K562 (cell line): ENCODE measurements around the gene PMIS2. TPM values are rescaled to one million over a fixed set of nuclear protein-coding genes. Genes with fewer than 3 reads are reported as not detected.
A peak's percentile ranks its signal among the peaks of the same experiment; 100 is the strongest.

Source experiments
- ARNT ChIP-seq, 2 experiments: fragments of 450-650 bp; IDR thresholded peaks; 2 replicates each; pipeline ENCODE4 v1.6.1; 2016; ENCODE audit warnings: mild to moderate bottlenecking in 1 of 2
- BDP1 ChIP-seq: IDR thresholded peaks from 3 replicates; pipeline ENCODE4 v1.6.1; 2011; ENCODE audit not compliant: insufficient read length, insufficient read depth
- C11orf30 ChIP-seq: fragments of 450-650 bp; IDR thresholded peaks from 2 replicates; pipeline ENCODE4 v1.6.1; 2016; ENCODE audit warnings: low read depth, mild to moderate bottlenecking
- CBX3 ChIP-seq, 2 experiments: IDR thresholded peaks; 1 replicate in 1 of 2; 2 replicates in 1 of 2; pipeline ENCODE4 v1.6.1; 2012; ENCODE audit warnings: inconsistent platforms in 2 of 2, low read length in 2 of 2, borderline replicate concordance in 1 of 2, control low read depth in 1 of 2
- FOXA3 ChIP-seq, 2 experiments: fragments of 450-650 bp in 1 of 2; sonication (generic) in 1 of 2; formaldehyde crosslinking; IDR thresholded peaks in 1 of 2; conservative IDR thresholded peaks in 1 of 2; 2 replicates each; pipeline versions ENCODE4 v1.4.0 to v1.8.0; 2020 to 2022; ENCODE audit warnings: mild to moderate bottlenecking in 2 of 2, missing genetic modification reagents in 1 of 2
- MAFK ChIP-seq: IDR thresholded peaks from 2 replicates; pipeline ENCODE4 v1.6.1; 2011; ENCODE audit warnings: low read length, improper control_type of control experiment
- MBD1 ChIP-seq: fragments of 250-450 bp; sonication (Bioruptor Pico); IDR thresholded peaks from 2 replicates; pipeline ENCODE4 v1.8.0; 2022; ENCODE audit warnings: inconsistent platforms
- MLLT1 ChIP-seq, 2 experiments: fragments of 450-650 bp; IDR thresholded peaks; 2 replicates each; pipeline ENCODE4 v1.6.1; 2016
- MTA2 ChIP-seq: fragments of 450-650 bp; IDR thresholded peaks from 2 replicates; pipeline ENCODE4 v1.6.1; 2016; ENCODE audit warnings: low read depth
- SIRT6 ChIP-seq: IDR thresholded peaks from one replicate; pipeline ENCODE4 v1.6.1; 2012; ENCODE audit warnings: low read depth, mild to moderate bottlenecking, control low read depth, inconsistent platforms, low read length, moderate library complexity
- SMAD3 ChIP-seq: fragments of 450-650 bp; formaldehyde crosslinking; conservative IDR thresholded peaks from 2 replicates; pipeline ENCODE4 v1.4.0; 2020; ENCODE audit warnings: mild to moderate bottlenecking
- TARDBP ChIP-seq: fragments of 450-650 bp; IDR thresholded peaks from 2 replicates; pipeline ENCODE4 v1.6.1; 2016
- TEAD2 ChIP-seq: fragments of 450-650 bp; IDR thresholded peaks from 2 replicates; pipeline ENCODE4 v1.6.1; 2016; ENCODE audit warnings: missing genetic modification characterization, control low read depth, missing compliant biosample characterization
- WHSC1 ChIP-seq: IDR thresholded peaks from one replicate; pipeline ENCODE4 v1.6.1; 2012; ENCODE audit warnings: low read length, control low read depth, inconsistent platforms
- ZFP36 ChIP-seq: fragments of 150-350 bp; IDR thresholded peaks from 2 replicates; pipeline ENCODE4 v1.6.1; 2018; ENCODE audit warnings: low read length, low read depth; ENCODE audit not compliant: partially characterized antibody
- ZNF12 ChIP-seq: sonication (generic); formaldehyde crosslinking; IDR thresholded peaks from 2 replicates; pipeline ENCODE4 v1.4.0; 2020; ENCODE audit warnings: mild to moderate bottlenecking, missing genetic modification reagents
- ZNF124 ChIP-seq: sonication (generic); formaldehyde crosslinking; IDR thresholded peaks from 2 replicates; pipeline ENCODE4 v1.8.1; 2022; ENCODE audit warnings: missing genetic modification reagents
- ZSCAN29 ChIP-seq: fragments of 450-650 bp; IDR thresholded peaks from 2 replicates; pipeline ENCODE4 v1.6.1; 2017
- polyA plus RNA-seq, 8 experiments: library from polyadenylated mRNA; depleted of rRNA in 4 of 8; stranded (reverse) in 5 of 8; unstranded in 3 of 8; fragments of >200 nt; fragmentation: Nextera tagmentation in 2 of 8; fragmentation: Illumina TruSeq in 1 of 8; extraction: Ambion mirVana in 2 of 8; extraction: Trizol in 1 of 8; gene quantifications; 2 replicates each; pipeline versions ENCODE4 v1.2.1 to v1.2.3, GENCODE V29; 2011 to 2014; ENCODE audit warnings: inconsistent platforms in 1 of 8, missing spikeins in 1 of 8
- total RNA-seq, 7 experiments: library from RNA; depleted of rRNA in 6 of 7; stranded (reverse); fragments of >200 nt in 6 of 7; fragmentation: Illumina TruSeq in 2 of 7; extraction: Trizol in 2 of 7; gene quantifications; 2 replicates each; pipeline versions ENCODE4 v1.2.1 to v1.2.3, GENCODE V29; 2011 to 2021; ENCODE audit warnings: low replicate concordance in 1 of 7
- TF ChIP-seq, protein P1 (sequence below): fragments of 450-650 bp; IDR thresholded peaks from 2 replicates; pipeline ENCODE4 v1.6.1; 2017; ENCODE audit warnings: antibody characterized with exemption
- TF ChIP-seq, protein P2 (sequence below): fragments of 450-650 bp; conservative IDR thresholded peaks from 2 replicates; pipeline ENCODE4 v1.6.1; 2016; ENCODE audit warnings: missing genetic modification characterization, low read depth, mild to moderate bottlenecking, control low read depth, missing compliant biosample characterization

Gene PMIS2
- total and polyA plus RNA-seq, 9 of the 15 experiments (the other 6 are each of a cell fraction or from before 2014, with no cell fraction given) = not detected

DNA sequence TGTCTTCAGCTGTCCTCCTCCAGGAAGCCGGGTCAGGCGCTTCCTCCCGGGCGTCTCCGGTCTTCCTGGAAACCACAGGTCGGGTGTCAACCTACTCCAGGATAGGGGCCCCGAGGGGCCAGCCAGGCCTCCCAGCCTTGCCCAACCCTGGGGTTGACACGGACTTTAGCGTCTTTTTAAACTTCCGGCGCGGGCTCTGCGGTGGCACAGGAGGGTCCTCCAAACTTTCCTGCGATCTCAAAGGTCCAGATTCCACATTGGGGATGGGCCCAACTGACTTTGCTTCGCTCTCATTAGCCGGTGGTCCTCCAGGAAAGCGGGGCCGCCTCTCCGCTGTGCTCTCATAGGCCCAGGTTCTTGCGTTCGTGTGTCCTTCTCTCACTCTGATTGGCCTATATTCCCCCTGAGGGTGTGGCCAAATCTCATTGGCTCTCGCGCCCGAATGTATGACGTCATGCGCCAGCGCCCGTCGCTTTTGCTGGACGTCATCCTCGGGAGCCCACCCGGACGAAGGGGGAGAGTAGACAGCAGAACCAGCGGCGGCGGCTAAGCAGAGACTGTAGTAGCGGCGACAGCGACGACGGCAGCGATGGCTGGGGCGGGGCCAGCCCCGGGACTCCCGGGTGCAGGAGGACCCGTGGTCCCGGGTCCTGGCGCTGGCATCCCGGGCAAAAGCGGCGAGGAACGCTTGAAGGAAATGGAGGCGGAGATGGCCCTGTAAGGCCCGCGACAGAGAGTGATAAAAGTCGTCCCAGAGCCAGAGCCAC, 42.8 kb downstream of the PMIS2 start, which contains the start of gene RBM42 (continued):
- TF ChIP-seq SIRT6 (no peak), ZNF12 (CRISPR knock-in tag) (no peak), WHSC1 (no peak), ZFP36 (no peak), TEAD2 (tag) (no peak), CBX3 (IDR thresholded peaks at IDR 0.05; ENCODE audit: borderline replicate concordance in 1 of 2, low read length in 2 of 2) (peak in 1 of 2 experiments; percentile 71; a peak in 1 of 3 replicates), BDP1 (no peak), ZNF124 (CRISPR knock-in tag) (no peak), ZSCAN29 (no peak), C11orf30 (peak; percentile 100), ARNT (IDR thresholded peaks at IDR 0.05) (no peak; a peak in 1 of 4 replicates), MBD1 (CRISPR knock-in tag) (no peak), TARDBP (no peak), MTA2 (no peak), FOXA3 (CRISPR knock-in tag; conservative IDR thresholded peaks at IDR 0.05 in 1 of 2, IDR thresholded peaks at IDR 0.05 in 1 of 2) (no peak; a peak in 1 of 4 replicates), SMAD3 (no peak), MAFK (no peak), MLLT1 (IDR thresholded peaks at IDR 0.05) (peak in 1 of 2 experiments; percentile 100; a peak in 2 of 4 replicates)
- TF ChIP-seq, protein P1, sequence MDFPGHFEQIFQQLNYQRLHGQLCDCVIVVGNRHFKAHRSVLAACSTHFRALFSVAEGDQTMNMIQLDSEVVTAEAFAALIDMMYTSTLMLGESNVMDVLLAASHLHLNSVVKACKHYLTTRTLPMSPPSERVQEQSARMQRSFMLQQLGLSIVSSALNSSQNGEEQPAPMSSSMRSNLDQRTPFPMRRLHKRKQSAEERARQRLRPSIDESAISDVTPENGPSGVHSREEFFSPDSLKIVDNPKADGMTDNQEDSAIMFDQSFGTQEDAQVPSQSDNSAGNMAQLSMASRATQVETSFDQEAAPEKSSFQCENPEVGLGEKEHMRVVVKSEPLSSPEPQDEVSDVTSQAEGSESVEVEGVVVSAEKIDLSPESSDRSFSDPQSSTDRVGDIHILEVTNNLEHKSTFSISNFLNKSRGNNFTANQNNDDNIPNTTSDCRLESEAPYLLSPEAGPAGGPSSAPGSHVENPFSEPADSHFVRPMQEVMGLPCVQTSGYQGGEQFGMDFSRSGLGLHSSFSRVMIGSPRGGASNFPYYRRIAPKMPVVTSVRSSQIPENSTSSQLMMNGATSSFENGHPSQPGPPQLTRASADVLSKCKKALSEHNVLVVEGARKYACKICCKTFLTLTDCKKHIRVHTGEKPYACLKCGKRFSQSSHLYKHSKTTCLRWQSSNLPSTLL = no peak
- TF ChIP-seq, protein P2, sequence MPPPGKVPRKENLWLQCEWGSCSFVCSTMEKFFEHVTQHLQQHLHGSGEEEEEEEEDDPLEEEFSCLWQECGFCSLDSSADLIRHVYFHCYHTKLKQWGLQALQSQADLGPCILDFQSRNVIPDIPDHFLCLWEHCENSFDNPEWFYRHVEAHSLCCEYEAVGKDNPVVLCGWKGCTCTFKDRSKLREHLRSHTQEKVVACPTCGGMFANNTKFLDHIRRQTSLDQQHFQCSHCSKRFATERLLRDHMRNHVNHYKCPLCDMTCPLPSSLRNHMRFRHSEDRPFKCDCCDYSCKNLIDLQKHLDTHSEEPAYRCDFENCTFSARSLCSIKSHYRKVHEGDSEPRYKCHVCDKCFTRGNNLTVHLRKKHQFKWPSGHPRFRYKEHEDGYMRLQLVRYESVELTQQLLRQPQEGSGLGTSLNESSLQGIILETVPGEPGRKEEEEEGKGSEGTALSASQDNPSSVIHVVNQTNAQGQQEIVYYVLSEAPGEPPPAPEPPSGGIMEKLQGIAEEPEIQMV (tag) = no peak
